Measurements from ENCODE around the gene HOXC9. TPM values are rescaled to one million over a fixed set of nuclear protein-coding genes. Genes with fewer than 3 reads are reported as not detected.

Gene HOXC9
- total and polyA plus RNA-seq, 9 of the 15 experiments (the other 6 are each of a cell fraction or from before 2014, with no cell fraction given): 1.1 to 10.5 (median 9.3) TPM

- no peak for TF ChIP-seq ZNF407 (IDR thresholded peaks at IDR 0.05; ENCODE audit: low read depth)
- TF ChIP-seq YBX1 (IDR thresholded peaks at IDR 0.05): no peak
- no peak for TF ChIP-seq ZHX1 (conservative IDR thresholded peaks at IDR 0.05; ENCODE audit: low read length)
- no peak for TF ChIP-seq U2AF1 (optimal IDR thresholded peaks at IDR 0.05; ENCODE audit: low read depth, low read length)
- no peak for TF ChIP-seq ZNF778 (CRISPR knock-in tag; IDR thresholded peaks at IDR 0.05)
- 0 out of 2 replicates have a peak, but pooled peaks have one; percentile 74 for TF ChIP-seq MIER1 (IDR thresholded peaks at IDR 0.05; ENCODE audit: low read depth)
- TF ChIP-seq SMC3 (conservative IDR thresholded peaks at IDR 0.05; ENCODE audit: insufficient read depth, low read depth, low read length): no peak
- no peak for TF ChIP-seq EP400 (IDR thresholded peaks at IDR 0.05)
- no peak for TF ChIP-seq ZNF253 (CRISPR knock-in tag; conservative IDR thresholded peaks at IDR 0.05)
- TF ChIP-seq NUFIP1 (IDR thresholded peaks at IDR 0.05; ENCODE audit: partially characterized antibody): no peak
- no peak for TF ChIP-seq ZC3H8 (IDR thresholded peaks at IDR 0.05)
- no peak for TF ChIP-seq BCLAF1 (IDR thresholded peaks at IDR 0.05; ENCODE audit: borderline replicate concordance in 1 of 2, control insufficient read depth in 1 of 2, low read depth in 2 of 2, low read length in 1 of 2)
- no peak for TF ChIP-seq ESRRB (CRISPR knock-in tag; IDR thresholded peaks at IDR 0.05; ENCODE audit: borderline replicate concordance)
Measured at GRCh38 chr12:54017027-54017788, 17.2 kb downstream of the HOXC9 start (continued).
